GM18868 (cell line): ENCODE results near the gene TSPAN7.

Experiments
- ATAC-seq: cut with Tn5 transposase; IDR thresholded peaks from one replicate; pipeline ENCODE4 v1.9.1; 2021; ENCODE audit warnings: mild to moderate bottlenecking, moderate library complexity; ENCODE audit not compliant: unreplicated experiment

TSPAN7 gene

DNA sequence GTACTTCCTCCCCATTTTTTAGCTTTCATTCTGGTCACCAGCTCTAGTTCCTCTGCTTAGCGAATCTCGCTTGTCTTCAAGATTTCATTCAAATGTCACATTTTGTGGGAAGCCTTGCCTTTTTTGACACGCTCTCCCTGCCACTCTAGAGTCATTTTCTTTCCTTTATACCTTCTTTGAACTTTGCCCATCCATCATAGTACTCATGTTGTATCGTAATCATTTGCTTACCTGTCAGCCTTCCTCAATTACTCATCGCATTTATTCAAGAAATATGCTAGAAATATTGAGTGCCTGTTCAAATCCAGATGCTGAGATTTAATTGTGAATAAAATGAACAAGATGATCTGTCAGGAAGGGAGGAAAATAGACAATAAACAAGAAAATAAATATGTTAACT is 21.8 kb downstream of the TSPAN7 start:
- no peak for ATAC-seq

GRCh38 chrX:38594434-38594833 is 33.1 kb downstream of the TSPAN7 start:
- no peak for ATAC-seq

- ATAC-seq: no peak
Measured at GRCh38 chrX:38595801-38596200, 34.5 kb downstream of the TSPAN7 start.

DNA sequence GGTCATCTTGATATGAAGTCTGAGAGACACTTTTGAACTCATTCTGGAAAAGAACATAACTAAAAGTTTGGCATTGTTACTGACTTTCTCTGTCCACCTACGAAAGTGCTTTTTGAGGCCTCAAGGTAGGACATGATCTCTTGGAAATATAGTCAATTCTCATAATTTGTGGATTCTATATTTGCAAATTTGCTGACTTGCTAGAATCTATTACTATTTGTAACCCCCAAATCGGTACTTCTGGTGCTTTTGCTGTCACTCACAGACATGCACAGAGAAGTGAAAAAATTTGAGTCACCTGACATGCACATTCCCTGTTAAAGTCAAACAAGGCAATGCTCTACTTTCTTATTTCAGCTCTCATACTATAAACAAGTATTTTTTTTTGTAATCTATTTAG is 35.6 kb downstream of the TSPAN7 start:
- ATAC-seq: no peak

DNA sequence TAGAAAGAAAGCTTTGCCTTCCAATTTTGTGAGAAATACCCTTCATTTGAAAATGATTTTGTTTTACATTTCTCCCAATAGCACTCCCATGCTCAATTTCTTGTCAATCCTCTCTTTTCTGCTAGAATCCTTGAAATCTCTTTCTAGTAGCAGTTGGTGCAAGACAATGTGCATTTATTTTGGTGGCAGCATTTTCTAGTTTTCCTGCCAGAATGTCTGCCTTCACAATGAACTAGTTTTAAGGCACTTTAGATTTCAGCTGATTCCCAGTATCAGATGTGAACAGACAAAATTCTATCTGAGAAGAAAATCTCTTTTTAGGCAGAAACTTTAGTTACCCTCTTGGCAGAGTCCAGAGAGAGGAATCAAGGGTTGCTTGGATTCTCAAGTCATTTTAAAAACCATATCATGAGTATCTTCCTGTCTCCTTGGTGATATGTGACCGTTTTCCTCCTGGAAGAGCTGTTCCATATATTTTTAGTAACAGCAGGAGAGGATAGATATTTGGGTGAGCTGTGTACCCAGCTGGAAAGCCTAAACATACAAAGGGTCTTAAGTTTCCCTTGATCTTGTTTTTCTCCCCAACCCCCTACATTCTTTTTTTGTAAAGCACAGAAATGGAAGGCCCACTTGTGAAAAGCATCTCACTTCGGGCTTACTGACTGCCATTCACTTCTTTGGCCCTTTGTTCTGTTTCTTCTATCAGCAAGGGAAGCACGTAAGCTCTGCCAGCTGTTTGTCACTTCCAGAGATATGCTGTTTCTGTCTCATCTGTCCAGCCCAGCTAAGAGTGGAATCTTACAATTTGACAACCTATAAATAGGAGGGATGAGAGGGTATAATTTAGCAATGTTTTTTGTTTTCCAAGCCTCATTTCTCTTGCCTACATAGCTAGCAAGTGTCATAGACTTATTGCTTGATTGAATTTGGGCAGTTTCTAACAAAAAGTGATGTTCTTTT is 38.7 kb downstream of the TSPAN7 start:
- ATAC-seq: no peak

- ATAC-seq: no peak
Measured at GRCh38 chrX:38601866-38602265, 40.5 kb downstream of the TSPAN7 start.

GRCh38 chrX:38606821-38607220 is 45.5 kb downstream of the TSPAN7 start:
- no peak for ATAC-seq

DNA sequence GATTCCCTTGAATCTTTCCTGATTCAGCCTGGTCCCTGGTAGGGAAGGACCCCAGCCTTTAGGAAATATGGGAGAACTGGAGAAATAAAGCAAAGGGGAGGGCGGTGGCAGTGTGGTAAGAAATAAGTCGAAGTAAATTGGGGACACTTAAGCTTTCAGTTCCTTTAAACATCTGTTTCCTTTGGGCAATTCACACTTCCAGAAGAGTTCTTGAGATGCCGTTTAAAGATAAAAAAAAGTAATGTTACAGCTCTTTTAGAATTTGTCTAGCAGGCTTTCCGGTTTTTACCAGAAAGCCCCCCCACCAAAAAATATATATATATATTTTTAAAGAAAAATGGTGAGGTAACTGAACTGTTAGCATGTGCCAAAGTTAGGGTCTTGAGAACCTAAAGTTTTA is 46.6 kb downstream of the TSPAN7 start:
- no peak for ATAC-seq

DNA sequence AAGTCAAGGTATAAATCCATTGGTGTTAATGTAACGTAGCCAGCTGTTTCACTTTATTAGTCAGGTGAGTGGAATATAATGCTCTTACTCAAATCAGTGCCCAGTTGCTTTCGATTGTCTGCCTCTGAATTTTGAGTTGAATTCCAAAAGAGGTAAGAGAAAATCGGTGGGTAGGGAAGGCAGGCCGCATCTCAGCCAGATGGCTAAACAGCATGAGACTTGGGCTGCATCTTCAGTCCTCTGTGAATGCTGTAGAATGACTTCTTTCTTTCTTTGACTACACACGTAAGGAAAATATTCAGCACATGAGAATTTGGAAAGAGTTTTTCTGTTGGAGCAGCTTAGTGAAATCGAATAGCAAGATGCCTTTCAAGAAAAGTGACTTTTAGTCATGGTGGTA is 49.5 kb downstream of the TSPAN7 start:
- ATAC-seq: no peak

DNA sequence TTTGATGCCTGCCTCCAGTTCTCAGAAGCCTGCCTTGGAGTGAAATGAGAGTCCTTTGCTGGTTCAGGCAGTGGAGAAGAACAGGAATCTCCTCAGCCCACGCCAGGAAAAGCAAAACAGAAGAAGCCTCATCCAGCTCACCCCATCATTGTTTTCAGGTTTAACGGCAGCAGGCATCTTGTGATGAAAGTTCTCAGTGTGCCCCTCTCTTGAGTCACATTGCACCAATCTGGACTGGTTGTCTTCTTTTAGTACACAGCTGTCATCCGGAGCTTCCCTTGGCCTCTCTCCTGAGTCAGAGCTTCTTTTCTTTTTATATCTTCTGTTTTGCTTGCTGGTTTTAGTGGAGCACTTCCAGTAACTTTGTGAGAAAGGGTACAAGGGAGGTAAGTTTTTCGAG is 50.9 kb downstream of the TSPAN7 start:
- ATAC-seq: no peak

GRCh38 chrX:38614485-38614884 is 53.1 kb downstream of the TSPAN7 start:
- no peak for ATAC-seq

DNA sequence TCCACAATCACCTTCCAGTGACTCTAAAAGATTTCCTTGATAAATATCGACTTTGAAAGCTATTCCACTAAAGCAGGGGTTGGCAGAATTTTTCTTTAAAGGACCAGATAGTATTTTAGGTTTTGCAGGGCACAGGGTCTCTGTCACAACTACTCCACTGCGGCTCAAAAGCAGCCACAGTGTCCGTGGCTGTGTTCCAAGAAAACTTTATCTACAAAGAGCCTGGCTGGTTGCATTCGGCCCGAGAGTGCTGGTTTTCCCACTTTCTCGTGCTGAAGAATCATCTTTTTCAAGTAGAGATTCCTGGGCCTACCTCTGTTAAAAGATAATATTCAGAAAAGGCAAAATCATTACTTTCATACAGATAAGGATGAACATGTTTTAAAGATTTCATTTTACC is 55.6 kb downstream of the TSPAN7 start:
- ATAC-seq: no peak

DNA sequence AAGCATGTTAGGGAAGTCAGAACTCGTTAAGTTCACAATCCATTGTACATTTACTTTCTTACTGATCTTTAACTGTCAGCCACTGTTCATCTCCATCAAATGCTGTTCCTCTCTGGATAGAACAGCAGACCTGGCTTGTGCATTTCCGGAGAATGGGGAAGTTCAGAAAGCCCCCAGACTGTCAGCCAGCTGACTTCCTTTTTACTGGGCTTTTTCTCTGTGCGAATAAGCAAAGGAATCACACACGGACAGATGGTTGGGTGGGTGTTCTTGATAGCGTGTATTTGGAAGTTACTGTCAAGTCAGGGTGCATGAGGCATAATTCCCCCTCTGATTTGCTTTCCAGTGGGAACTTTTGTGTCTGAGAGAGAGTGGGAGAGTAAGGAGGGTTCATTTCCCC is 56.8 kb downstream of the TSPAN7 start:
- no peak for ATAC-seq

GRCh38 chrX:38620623-38621022 is 59.3 kb downstream of the TSPAN7 start:
- no peak for ATAC-seq

DNA sequence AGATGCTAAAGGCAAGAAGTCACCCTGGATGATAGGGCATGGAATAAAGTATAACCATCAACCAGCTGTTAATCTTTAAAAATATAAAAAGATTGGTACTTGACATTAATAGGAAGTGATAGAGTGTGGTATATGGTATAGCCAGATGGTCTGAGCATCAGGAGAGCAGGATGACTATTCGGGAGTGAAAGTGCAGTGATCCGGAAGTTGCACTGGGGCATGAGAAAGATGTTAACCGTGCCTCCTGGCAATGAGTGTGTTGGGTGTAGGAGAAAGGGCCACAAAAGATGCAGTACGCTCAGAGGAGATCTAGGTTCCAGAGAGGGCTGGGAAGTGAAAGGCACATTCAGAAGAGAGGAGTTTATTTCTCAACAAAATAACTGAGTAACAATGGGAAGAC is 65.0 kb downstream of the TSPAN7 start:
- no peak for ATAC-seq

- peak; percentile 93 for ATAC-seq
Measured at GRCh38 chrX:38627683-38628082, 66.3 kb downstream of the TSPAN7 start.

DNA sequence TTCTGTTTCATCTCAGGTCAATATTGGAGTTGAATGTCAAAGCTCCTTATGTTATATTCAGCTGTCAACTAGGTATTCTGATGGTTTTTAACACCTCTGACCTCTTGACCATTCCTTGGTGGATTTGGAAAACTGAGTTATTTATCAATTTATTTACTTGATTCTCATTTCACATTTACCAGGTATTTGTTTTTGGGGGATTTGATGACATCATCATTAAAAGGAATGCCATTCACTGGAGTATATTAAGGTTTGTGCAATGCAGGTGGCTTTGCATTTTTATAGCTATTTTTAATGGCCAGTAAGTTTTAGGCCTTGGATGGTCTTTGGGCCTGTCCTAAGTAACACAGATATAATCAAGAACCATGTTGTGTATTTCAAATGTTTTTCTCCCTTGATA is 67.2 kb downstream of the TSPAN7 start:
- no peak for ATAC-seq

DNA sequence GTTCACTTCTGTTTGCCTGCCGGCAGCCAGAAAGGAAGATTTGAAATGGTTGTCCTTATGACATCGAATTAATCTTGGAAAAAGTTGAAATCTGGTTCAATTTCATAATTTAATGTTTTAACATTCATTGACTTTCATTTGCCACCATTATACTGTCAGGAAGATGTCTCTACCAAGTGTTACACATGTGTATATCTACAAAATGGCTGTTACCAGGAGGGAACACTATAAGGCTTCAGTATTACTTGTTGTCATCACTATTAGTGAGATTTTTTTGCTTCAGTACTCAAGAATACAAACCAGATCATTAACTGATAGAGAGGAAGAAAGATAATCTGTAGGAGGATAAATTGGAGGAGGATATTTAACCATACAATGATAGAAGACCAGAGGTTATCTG is 71.2 kb downstream of the TSPAN7 start:
- no peak for ATAC-seq

- ATAC-seq: no peak
Measured at GRCh38 chrX:38634665-38635064, 73.3 kb downstream of the TSPAN7 start.

DNA sequence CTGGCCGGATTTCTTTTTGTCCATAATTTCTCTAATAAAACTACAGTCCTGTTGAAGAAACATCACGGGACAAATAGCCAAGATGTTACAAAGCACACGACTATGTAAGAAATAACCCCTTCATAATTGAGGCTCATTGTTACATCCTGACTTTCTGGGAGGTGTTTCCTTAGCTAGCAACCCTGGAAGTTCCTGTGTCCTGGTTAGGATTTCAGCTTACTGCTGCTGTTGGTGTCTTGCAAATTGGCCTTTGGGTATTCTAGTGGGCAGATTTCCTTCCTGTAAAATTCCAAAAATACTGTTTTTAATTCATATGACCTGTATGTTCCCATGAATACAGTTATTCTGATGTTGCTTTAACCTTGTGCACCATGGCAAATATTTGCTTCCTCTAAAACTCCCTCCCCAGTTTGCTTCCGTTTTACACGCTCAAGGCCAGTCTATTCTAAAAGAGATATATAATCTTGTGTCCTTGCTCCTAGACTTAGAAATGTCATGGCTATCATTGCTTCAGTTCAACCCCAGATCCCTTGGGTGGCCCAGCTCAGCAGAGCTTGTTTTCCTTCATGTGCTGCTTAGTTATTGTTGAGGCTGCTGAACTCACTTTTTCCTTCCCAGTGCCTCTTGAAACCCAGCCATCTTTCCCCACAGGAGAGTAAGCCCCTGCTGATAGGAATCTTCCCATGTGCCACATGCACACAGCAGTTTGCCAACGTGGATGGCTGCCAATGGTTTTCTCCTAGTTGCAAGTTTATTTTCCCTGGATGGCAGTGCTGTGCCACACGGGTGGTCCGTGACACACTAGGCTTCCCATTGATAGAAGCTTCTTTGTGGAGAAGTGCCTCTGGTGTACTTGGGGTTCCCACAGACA is 75.8 kb downstream of the TSPAN7 start:
- ATAC-seq: no peak

- no peak for ATAC-seq
Measured at GRCh38 chrX:38638952-38639529, 77.7 kb downstream of the TSPAN7 start.

- ATAC-seq: no peak
Measured at GRCh38 chrX:38639730-38640129, 78.4 kb downstream of the TSPAN7 start.
